ENCODE results near the gene RAB21.
"Not testable (repeated sequence)": the region's sequence is repeated elsewhere in the genome, so short reads cannot be mapped to it uniquely, and the experiment has no call there.

Gene RAB21

GRCh38 chr12:71797531-71797930 is 42.9 kb downstream of the RAB21 start:
- DNase-seq (ENCODE audit: low spot score) = no peak

- DNase-seq (ENCODE audit: low spot score) = no peak
Observed at GRCh38 chr12:71799106-71799505, 44.4 kb downstream of the RAB21 start.

GRCh38 chr12:71800177-71800576 is 45.5 kb downstream of the RAB21 start:
- DNase-seq (ENCODE audit: low spot score) = no peak

GRCh38 chr12:71804505-71804904 is 49.8 kb downstream of the RAB21 start:
- no peak for DNase-seq (ENCODE audit: low spot score)

- no peak for DNase-seq (ENCODE audit: low spot score)
Observed at GRCh38 chr12:71810921-71811320, 56.3 kb downstream of the RAB21 start.

- not testable (repeated sequence) for DNase-seq (ENCODE audit: low spot score)
Observed at GRCh38 chr12:71815242-71815641, 60.6 kb downstream of the RAB21 start.

GRCh38 chr12:71822088-71822487 is 67.4 kb downstream of the RAB21 start:
- not testable (repeated sequence) for DNase-seq (ENCODE audit: low spot score)

- no peak for DNase-seq (ENCODE audit: low spot score)
Observed at GRCh38 chr12:71828813-71829212, 74.2 kb downstream of the RAB21 start.

- DNase-seq (ENCODE audit: low spot score) = no peak
Observed at GRCh38 chr12:71837356-71837755, 82.7 kb downstream of the RAB21 start.

GRCh38 chr12:71838231-71838630 is 83.6 kb downstream of the RAB21 start:
- DNase-seq (ENCODE audit: low spot score) = no peak

- DNase-seq (ENCODE audit: low spot score) = no peak
Observed at GRCh38 chr12:71838676-71839075, 84.0 kb downstream of the RAB21 start.

- DNase-seq (ENCODE audit: low spot score) = peak; percentile 67
Observed at GRCh38 chr12:71840231-71840847, 85.7 kb downstream of the RAB21 start.

GRCh38 chr12:71846322-71846940 is 91.8 kb downstream of the RAB21 start:
- DNase-seq (ENCODE audit: low spot score) = peak; percentile 52

- DNase-seq (ENCODE audit: low spot score) = no peak
Observed at GRCh38 chr12:71848212-71848611, 93.5 kb downstream of the RAB21 start.

GRCh38 chr12:71849109-71849851 is 94.6 kb downstream of the RAB21 start:
- no peak for DNase-seq (ENCODE audit: low spot score)

Measured in hematopoietic multipotent progenitor cell treated with erythropoietin and hydrocortisone succinate and interleukin-3 and kit ligand, for 15 days (in vitro differentiated cells).